Measurements from ENCODE around the gene MESD. TPM values are rescaled to one million over a fixed set of nuclear protein-coding genes. Genes with fewer than 3 reads are reported as not detected.

Gene MESD
- total and polyA plus RNA-seq, 11 donors = 11.2 to 19.8 (median 14.8) TPM

- intact Hi-C loops (cut with DNase I) = no loop called here
- peaks cover 0 to 10% (median 0%) of the 10 kb centered on the region in 12 donors for H3K4me1 ChIP-seq
- peaks cover 0 to 47% (median 36%) of the 10 kb centered on the region in 9 donors for H3K36me3 ChIP-seq
- H3K4me3 ChIP-seq = no peak overlapping the region
- no peaks in the 10 kb centered on the region for H3K9me3 ChIP-seq
- H3K27me3 ChIP-seq = no peaks in the 10 kb centered on the region
- H3K27ac ChIP-seq = no peak overlapping the region
- 93 to 95% (median 94%) methylated on average over 12 of the region's 12 CpGs for WGBS, 4 donors
- no peak for TF ChIP-seq POLR2A (IDR thresholded peaks at IDR 0.05)
- DNase-seq (no peak), ATAC-seq (no peak)
Measured at GRCh38 chr15:80953001-80953952, 36.3 kb downstream of the MESD start.

- intact Hi-C loops (cut with DNase I) = no loop called here
- H3K36me3 ChIP-seq = peaks cover 0 to 61% (median 48%) of the 10 kb centered on the region in 9 donors
- no peak overlapping the region for H3K27ac ChIP-seq
- H3K4me1 ChIP-seq = peaks cover 0 to 10% (median 0%) of the 10 kb centered on the region in 12 donors
- DNase-seq = no peak
- WGBS, 4 donors = 63 to 71% (median 67%) methylated on average over 5 of the region's 5 CpGs
- H3K4me3 ChIP-seq = no peak overlapping the region
- no peaks in the 10 kb centered on the region for H3K27me3 ChIP-seq
- TF ChIP-seq CTCF (IDR thresholded peaks at IDR 0.05) = no peak
- TF ChIP-seq POLR2A (IDR thresholded peaks at IDR 0.05) = no peak
- no peak for ATAC-seq
- no peaks in the 10 kb centered on the region for H3K9me3 ChIP-seq
Measured at GRCh38 chr15:80951941-80952340, 37.7 kb downstream of the MESD start.

GRCh38 chr15:80950291-80951078 lies 39.1 kb downstream of the MESD start:
- TF ChIP-seq POLR2A (IDR thresholded peaks at IDR 0.05) (no peak), CTCF (IDR thresholded peaks at IDR 0.05) (no peak)
- H3K4me1 ChIP-seq = no peaks in the 10 kb centered on the region
- ATAC-seq (no peak), DNase-seq (no peak)
- H3K27ac ChIP-seq = no peak overlapping the region
- peaks cover 0 to 69% (median 59%) of the 10 kb centered on the region in 9 donors for H3K36me3 ChIP-seq
- H3K4me3 ChIP-seq = no peak overlapping the region
- H3K27me3 ChIP-seq = no peaks in the 10 kb centered on the region
- H3K9me3 ChIP-seq = no peaks in the 10 kb centered on the region
- intact Hi-C loops (cut with DNase I) = no loop called here
- 92 to 96% (median 95%) methylated on average over 8 of the region's 8 CpGs for WGBS, 4 donors

GRCh38 chr15:80949756-80950155 lies 39.9 kb downstream of the MESD start:
- H3K4me3 ChIP-seq = no peak overlapping the region
- ATAC-seq (no peak), DNase-seq (no peak)
- H3K4me1 ChIP-seq = no peaks in the 10 kb centered on the region
- H3K9me3 ChIP-seq = no peaks in the 10 kb centered on the region
- H3K27ac ChIP-seq = no peak overlapping the region
- intact Hi-C loops (cut with DNase I) = loop anchor here in 1 of 10 donors (10.0 kb wide), 1 partner anchor 55 kb away; no protein-coding TSS in a partner anchor
- H3K36me3 ChIP-seq = peaks cover 0 to 74% (median 62%) of the 10 kb centered on the region in 9 donors
- WGBS, 4 donors = 91 to 98% (median 98%) methylated on average over 4 of the region's 4 CpGs
- H3K27me3 ChIP-seq = no peaks in the 10 kb centered on the region
- TF ChIP-seq CTCF (IDR thresholded peaks at IDR 0.05) (no peak), POLR2A (IDR thresholded peaks at IDR 0.05) (no peak)

Data from heart left ventricle (tissue), 16 donors.